HL-60 (cell line): ENCODE data around the gene TAF1C.

Source experiments
- TF ChIP-seq, protein P1 (sequence below): IDR thresholded peaks from one replicate; pipeline ENCODE4 v1.5.1; 2011; ENCODE audit warnings: low read length, control low read depth, inconsistent platforms; ENCODE audit not compliant: insufficient read depth
- TF ChIP-seq, protein P2 (sequence below): IDR thresholded peaks from 2 replicates; pipeline ENCODE4 v1.6.1; 2012; ENCODE audit warnings: low read depth; ENCODE audit not compliant: insufficient replicate concordance

DNA sequence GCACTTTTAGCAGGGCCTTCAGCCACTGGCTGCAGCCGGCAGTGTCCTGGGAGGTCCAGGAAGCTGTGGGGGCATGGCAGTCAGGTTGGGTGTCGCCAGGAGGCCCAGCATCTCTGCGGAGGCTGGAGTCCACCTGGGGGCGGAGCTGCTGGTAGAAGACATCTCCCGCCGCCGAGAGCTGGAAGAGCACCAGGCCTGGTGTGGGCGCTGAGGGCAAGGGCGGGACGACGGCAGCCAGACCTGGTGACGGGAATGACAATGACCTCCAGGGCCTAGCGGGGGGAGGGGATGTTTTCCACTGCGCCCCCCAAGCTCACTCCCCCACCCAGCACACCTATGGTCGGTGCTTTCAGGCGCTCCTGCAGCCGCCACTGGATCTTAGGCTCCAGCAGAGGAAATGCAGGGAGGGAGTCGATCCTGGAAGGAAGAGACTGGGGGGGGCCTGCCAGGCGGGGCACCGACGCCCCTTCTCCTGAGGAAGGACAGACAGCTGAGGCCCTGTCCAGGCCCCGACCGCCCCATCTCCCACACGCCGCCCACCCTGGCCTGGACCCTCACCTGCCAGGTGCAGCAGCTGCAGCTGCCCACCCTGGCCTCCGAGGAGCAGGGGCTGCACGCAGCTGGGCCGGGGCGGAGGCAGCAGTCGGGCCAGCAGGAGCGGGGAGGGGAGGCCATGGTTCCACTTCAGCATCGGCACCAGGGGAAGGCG lies 7.1 kb downstream of the TAF1C start:
- TF ChIP-seq, protein P1, sequence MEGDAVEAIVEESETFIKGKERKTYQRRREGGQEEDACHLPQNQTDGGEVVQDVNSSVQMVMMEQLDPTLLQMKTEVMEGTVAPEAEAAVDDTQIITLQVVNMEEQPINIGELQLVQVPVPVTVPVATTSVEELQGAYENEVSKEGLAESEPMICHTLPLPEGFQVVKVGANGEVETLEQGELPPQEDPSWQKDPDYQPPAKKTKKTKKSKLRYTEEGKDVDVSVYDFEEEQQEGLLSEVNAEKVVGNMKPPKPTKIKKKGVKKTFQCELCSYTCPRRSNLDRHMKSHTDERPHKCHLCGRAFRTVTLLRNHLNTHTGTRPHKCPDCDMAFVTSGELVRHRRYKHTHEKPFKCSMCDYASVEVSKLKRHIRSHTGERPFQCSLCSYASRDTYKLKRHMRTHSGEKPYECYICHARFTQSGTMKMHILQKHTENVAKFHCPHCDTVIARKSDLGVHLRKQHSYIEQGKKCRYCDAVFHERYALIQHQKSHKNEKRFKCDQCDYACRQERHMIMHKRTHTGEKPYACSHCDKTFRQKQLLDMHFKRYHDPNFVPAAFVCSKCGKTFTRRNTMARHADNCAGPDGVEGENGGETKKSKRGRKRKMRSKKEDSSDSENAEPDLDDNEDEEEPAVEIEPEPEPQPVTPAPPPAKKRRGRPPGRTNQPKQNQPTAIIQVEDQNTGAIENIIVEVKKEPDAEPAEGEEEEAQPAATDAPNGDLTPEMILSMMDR, result no peak
- TF ChIP-seq, protein P2, sequence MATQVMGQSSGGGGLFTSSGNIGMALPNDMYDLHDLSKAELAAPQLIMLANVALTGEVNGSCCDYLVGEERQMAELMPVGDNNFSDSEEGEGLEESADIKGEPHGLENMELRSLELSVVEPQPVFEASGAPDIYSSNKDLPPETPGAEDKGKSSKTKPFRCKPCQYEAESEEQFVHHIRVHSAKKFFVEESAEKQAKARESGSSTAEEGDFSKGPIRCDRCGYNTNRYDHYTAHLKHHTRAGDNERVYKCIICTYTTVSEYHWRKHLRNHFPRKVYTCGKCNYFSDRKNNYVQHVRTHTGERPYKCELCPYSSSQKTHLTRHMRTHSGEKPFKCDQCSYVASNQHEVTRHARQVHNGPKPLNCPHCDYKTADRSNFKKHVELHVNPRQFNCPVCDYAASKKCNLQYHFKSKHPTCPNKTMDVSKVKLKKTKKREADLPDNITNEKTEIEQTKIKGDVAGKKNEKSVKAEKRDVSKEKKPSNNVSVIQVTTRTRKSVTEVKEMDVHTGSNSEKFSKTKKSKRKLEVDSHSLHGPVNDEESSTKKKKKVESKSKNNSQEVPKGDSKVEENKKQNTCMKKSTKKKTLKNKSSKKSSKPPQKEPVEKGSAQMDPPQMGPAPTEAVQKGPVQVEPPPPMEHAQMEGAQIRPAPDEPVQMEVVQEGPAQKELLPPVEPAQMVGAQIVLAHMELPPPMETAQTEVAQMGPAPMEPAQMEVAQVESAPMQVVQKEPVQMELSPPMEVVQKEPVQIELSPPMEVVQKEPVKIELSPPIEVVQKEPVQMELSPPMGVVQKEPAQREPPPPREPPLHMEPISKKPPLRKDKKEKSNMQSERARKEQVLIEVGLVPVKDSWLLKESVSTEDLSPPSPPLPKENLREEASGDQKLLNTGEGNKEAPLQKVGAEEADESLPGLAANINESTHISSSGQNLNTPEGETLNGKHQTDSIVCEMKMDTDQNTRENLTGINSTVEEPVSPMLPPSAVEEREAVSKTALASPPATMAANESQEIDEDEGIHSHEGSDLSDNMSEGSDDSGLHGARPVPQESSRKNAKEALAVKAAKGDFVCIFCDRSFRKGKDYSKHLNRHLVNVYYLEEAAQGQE, result no peak
